Progenitor cell of endocrine pancreas (in vitro differentiated cells): ENCODE results near the gene MESP2. TPM values are rescaled to one million over a fixed set of nuclear protein-coding genes. Genes with fewer than 3 reads are reported as not detected.
"Not testable (repeated sequence)": the region's sequence is repeated elsewhere in the genome, so short reads cannot be mapped to it uniquely, and the experiment has no call there.

Source experiments
- DNase-seq: peaks from one replicate; pipeline ENCODE4 v3.0.0; 2021; ENCODE audit warnings: low spot score; ENCODE audit not compliant: unreplicated experiment
- H3K27ac Mint-ChIP-seq: 2 replicates; pipeline ENCODE4 v1.8.0; 2021; ENCODE audit warnings: mild to moderate bottlenecking, moderate library complexity, mixed read lengths
- H3K27me3 Mint-ChIP-seq: 2 replicates; pipeline ENCODE4 v1.8.0; 2021; ENCODE audit warnings: mixed read lengths
- H3K36me3 Mint-ChIP-seq: 2 replicates; pipeline ENCODE4 v1.8.0; 2022; ENCODE audit warnings: mixed read lengths; ENCODE audit not compliant: insufficient read depth
- H3K4me1 Mint-ChIP-seq: 2 replicates; pipeline ENCODE4 v1.8.0; 2021; ENCODE audit warnings: low read depth, mixed read lengths
- H3K4me3 Mint-ChIP-seq: 2 replicates; pipeline ENCODE4 v1.8.0; 2021; ENCODE audit warnings: low read depth, mild to moderate bottlenecking, moderate library complexity, mixed read lengths
- H3K9me3 Mint-ChIP-seq: 2 replicates; pipeline ENCODE4 v1.8.0; 2021; ENCODE audit warnings: low read depth, mixed read lengths
- total RNA-seq: library from RNA; stranded (reverse); gene quantifications from 2 replicates; pipeline ENCODE4 v1.2.1, GENCODE V29; 2021
- TF ChIP-seq, protein P1 (sequence below): fragments of 200-600 bp; sonication (generic); IDR thresholded peaks from one replicate; pipeline ENCODE4 v1.5.0; 2021; ENCODE audit warnings: antibody characterized with exemption, mild to moderate bottlenecking; ENCODE audit not compliant: unreplicated experiment

Gene MESP2
- total RNA-seq, 1 donor from 2014 or later: not detected

DNA sequence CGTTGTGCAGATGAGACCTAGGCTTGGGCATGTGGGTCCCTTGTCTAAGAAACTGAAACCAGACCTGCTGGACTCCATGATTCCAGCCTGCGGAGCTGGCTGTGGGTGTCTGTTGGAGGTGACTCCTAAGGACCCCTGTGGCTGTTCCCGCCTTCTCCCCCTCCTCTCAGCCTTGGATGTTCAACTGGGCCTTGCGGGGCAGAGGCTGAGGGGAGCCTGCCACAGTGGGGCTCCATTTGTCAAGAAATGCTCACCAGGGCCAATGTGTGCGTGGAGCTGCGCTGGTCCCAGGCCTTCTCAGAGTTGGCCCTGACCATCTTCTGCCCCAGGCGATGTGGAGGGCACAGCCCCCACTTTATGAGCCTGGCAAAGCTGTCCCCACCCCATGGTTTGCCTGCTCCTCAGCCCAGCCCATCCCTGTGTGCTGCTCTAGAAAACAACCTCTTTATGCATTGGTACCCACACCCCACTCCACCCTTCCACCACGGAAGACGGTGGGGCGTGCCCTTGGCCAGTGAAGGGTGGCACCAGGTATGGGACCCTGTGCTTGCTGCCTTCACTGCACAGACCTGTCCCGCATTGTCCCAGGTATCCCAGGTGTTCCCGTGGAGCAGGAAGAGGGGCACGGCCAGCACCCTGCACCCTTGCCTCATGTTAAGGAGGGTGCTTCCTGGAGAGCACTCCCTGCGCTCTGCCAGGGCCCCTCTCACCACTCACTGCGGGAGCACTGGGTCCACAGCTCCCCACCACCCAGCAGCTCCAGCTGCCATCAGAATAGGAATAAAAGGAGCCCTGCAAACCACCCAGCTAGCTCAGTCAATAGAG lies 7.9 kb downstream of the MESP2 start:
- no peaks in the 10 kb centered on the region for H3K4me1 Mint-ChIP-seq
- peaks cover 17% of the 10 kb centered on the region for H3K27me3 Mint-ChIP-seq
- no peak for DNase-seq
- no peak overlapping the region for H3K27ac Mint-ChIP-seq
- no peaks in the 10 kb centered on the region for H3K36me3 Mint-ChIP-seq
- no peak overlapping the region for H3K4me3 Mint-ChIP-seq
- TF ChIP-seq, protein P1, sequence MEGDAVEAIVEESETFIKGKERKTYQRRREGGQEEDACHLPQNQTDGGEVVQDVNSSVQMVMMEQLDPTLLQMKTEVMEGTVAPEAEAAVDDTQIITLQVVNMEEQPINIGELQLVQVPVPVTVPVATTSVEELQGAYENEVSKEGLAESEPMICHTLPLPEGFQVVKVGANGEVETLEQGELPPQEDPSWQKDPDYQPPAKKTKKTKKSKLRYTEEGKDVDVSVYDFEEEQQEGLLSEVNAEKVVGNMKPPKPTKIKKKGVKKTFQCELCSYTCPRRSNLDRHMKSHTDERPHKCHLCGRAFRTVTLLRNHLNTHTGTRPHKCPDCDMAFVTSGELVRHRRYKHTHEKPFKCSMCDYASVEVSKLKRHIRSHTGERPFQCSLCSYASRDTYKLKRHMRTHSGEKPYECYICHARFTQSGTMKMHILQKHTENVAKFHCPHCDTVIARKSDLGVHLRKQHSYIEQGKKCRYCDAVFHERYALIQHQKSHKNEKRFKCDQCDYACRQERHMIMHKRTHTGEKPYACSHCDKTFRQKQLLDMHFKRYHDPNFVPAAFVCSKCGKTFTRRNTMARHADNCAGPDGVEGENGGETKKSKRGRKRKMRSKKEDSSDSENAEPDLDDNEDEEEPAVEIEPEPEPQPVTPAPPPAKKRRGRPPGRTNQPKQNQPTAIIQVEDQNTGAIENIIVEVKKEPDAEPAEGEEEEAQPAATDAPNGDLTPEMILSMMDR: no peak
- peaks cover 8% of the 10 kb centered on the region for H3K9me3 Mint-ChIP-seq

DNA sequence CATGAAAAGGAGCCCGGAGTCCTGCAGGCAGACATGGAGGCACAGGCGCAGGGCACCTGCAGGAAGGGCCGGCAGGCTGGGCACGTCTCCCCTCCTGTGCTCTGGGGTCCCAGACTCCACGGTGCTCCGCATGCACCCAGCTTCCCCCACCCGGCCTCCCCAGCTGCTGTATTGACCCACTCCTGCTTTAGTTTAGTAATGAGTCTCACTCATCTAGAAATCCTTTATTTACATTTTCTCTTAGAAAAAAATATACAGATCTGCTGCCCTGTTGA lies 8.5 kb downstream of the MESP2 start:
- no peak for DNase-seq
- Mint-ChIP-seq H3K27me3 (peaks cover 17% of the 10 kb centered on the region), H3K9me3 (peaks cover 8% of the 10 kb centered on the region), H3K36me3 (no peaks in the 10 kb centered on the region), H3K27ac (no peak overlapping the region), H3K4me1 (no peaks in the 10 kb centered on the region), H3K4me3 (no peak overlapping the region)
- TF ChIP-seq, protein P1: no peak

DNA sequence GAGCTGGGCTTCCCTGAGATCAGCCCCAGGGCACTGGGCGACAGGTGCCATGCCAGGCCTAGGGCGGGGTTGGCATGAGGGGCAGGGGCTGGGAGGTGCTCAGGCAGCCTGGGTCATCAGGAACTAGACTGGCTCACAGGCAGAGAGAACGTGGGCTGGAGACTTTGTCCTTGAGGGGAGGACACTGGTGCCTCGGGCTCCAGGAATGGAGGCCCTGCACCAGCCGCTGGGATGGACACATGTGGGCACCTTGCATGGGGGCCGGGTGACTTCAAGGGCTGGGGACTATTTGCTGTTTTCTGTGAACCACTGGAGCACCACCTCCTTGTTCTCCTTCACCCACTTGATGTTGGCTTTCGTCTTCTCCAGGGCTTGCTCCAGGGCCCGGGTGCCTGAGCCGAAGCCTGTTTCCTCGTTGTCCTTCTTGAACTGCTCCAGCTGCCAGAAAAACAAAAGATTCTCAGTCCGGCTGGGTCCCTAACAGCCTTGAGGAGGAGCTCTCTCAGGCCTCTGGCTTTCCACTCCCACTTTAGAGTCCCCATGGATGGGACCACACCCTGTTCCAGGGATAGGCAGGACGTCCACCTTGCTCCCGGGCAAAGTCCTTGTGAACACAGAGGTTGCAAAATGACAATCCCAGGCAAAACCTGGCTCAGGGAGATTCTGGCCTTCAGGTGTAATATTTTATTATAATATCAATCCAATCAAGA lies 9.1 kb downstream of the MESP2 start:
- Mint-ChIP-seq H3K27ac (no peak overlapping the region), H3K4me1 (no peaks in the 10 kb centered on the region), H3K27me3 (peaks cover 15% of the 10 kb centered on the region), H3K36me3 (no peaks in the 10 kb centered on the region), H3K4me3 (no peak overlapping the region), H3K9me3 (peaks cover 8% of the 10 kb centered on the region)
- DNase-seq: no peak
- TF ChIP-seq, protein P1: no peak

DNA sequence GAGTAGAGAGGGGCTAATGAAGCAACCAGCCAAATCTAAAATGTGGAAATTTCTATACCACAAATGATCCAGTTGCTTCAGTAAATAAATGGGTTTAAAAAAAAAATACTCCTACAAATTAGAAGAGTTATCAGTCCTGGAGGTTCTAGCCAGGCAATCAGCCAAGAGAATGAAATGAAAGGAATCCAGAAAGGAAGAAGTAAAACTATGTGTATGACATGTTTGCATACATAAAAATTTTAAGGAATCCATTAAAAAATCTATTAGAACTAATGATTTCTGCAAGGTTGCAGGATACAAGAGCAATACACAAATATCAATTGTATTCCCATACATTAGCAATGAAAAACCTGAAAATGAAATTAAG lies 9.6 kb downstream of the MESP2 start:
- H3K36me3 Mint-ChIP-seq: no peaks in the 10 kb centered on the region
- H3K4me3 Mint-ChIP-seq: no peak overlapping the region
- H3K9me3 Mint-ChIP-seq: peaks cover 8% of the 10 kb centered on the region
- H3K4me1 Mint-ChIP-seq: no peaks in the 10 kb centered on the region
- H3K27ac Mint-ChIP-seq: no peak overlapping the region
- H3K27me3 Mint-ChIP-seq: peaks cover 10% of the 10 kb centered on the region
- TF ChIP-seq, protein P1: no peak
- DNase-seq: no peak

DNA sequence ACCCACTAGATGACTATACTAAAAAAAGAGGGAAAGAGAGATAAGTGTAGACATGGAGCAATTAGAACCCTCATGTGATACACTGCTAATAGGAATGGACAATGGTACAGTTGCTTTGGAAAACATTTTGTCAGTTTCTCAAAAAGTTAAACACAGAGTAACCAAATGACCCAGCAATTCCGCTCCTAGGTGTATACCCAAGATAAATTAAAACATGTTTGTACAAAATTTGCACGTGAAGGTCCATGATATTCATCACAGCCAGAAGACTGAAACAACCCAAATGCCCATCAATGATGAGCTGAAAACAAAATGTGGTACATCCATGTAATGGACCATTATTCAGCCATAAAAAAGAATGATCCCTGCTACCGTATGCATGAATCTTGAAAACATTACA lies 11.8 kb downstream of the MESP2 start:
- Mint-ChIP-seq H3K27ac (no peak overlapping the region), H3K27me3 (peaks cover 4% of the 10 kb centered on the region), H3K4me1 (no peaks in the 10 kb centered on the region), H3K9me3 (peaks cover 8% of the 10 kb centered on the region), H3K4me3 (no peak overlapping the region), H3K36me3 (no peaks in the 10 kb centered on the region)
- TF ChIP-seq, protein P1: no peak
- no peak for DNase-seq

DNA sequence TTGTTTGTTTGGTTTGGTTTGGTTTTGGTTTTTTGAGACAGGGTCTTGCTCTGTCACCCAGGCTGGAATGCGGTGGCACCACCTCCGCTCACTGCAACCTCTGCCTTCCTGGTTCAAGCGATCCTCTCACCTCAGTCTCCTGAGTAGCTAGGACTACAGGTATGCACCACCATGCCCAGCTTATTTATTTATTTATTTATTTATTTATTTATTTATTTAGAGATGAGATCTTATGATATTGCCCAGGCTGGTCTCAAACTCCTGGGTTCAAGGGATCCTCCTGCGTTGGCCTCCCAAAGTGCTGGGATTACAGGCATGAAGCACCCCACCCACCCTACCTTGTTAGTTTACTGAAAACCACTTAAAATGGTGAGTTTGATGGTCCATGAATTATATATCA lies 12.5 kb downstream of the MESP2 start:
- not testable (repeated sequence) for H3K27ac Mint-ChIP-seq, H3K4me1 Mint-ChIP-seq, H3K36me3 Mint-ChIP-seq

More for the DNA sequence above, 12.5 kb downstream of the MESP2 start:
- H3K4me3 Mint-ChIP-seq, H3K27me3 Mint-ChIP-seq, H3K9me3 Mint-ChIP-seq, DNase-seq: not testable (repeated sequence)
